ENCODE results near the gene LHX1. TPM values are rescaled to one million over a fixed set of nuclear protein-coding genes. Genes with fewer than 3 reads are reported as not detected.

The LHX1 gene
- total RNA-seq, 1 donor from 2014 or later: 2.9 TPM

GRCh38 chr17:36937959-36938565 lies 787 bp downstream of the LHX1 start:
- DNase-seq (ENCODE audit: low spot score): no peak

GRCh38 chr17:36938566-36939051 lies 1.3 kb downstream of the LHX1 start:
- no peak for DNase-seq (ENCODE audit: low spot score)

DNA sequence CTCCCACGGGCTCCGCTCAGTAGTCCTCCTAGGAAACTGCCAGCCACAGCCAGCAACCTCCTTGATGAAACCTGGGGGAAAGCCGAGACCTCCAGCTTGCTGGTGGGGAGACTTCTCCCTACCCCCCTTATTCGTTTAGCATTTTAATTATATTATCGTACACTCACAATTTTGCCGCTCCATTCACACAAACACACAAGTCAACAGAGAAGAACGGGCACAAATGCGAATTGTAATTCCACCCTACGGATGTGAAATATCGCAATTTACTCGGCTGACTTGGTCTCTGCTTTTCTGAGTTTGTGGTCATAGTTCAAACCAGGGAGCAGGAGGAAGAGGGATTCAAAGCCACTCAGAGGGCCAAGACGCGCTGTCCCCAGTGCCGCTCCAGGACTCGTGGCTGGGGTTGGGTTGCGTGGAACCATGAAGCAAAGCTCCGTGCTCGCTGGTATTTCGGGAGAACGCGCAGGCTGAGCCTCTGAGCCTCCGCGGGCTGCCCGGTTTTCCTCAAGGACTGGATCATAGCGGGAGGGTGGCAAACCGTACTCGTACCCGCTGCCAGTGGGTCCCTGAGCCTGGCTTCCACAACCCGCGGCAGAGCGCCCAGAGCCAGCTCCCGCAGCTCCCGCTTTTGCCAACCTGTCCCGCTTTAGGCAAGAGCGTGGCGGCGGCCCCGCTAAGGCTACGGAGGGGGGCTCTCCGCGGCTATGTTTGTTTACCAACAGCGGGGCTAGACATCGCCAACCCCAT lies 2.0 kb downstream of the LHX1 start:
- DNase-seq (ENCODE audit: low spot score): no peak

DNA sequence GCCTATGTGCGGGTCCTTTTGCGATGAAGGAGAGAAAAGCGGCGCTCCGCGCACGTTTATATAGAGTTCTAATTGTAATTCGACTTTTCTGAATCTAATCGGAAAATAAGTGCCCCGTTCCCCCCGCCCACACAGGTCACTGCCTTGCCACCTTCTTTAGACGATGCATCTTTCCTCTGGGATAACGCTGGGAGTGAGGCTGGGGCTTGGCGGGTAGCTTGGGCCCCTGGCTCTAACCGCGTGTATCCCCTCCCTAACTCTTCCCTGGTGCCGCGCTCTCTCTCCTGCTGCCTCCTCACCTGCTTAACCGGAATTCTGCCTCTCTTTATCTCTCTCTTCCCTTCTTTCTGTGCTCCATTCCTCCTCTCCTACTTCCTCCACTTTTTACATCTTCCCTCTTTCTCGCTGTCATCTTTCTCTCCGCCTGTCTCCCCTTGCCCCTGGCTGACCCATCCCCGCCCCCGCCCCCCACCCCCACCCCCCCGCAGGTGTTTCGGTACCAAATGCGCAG lies 2.6 kb downstream of the LHX1 start:
- DNase-seq (ENCODE audit: low spot score): no peak

GRCh38 chr17:36940313-36941264 lies 3.3 kb downstream of the LHX1 start:
- DNase-seq (ENCODE audit: low spot score): no peak

DNA sequence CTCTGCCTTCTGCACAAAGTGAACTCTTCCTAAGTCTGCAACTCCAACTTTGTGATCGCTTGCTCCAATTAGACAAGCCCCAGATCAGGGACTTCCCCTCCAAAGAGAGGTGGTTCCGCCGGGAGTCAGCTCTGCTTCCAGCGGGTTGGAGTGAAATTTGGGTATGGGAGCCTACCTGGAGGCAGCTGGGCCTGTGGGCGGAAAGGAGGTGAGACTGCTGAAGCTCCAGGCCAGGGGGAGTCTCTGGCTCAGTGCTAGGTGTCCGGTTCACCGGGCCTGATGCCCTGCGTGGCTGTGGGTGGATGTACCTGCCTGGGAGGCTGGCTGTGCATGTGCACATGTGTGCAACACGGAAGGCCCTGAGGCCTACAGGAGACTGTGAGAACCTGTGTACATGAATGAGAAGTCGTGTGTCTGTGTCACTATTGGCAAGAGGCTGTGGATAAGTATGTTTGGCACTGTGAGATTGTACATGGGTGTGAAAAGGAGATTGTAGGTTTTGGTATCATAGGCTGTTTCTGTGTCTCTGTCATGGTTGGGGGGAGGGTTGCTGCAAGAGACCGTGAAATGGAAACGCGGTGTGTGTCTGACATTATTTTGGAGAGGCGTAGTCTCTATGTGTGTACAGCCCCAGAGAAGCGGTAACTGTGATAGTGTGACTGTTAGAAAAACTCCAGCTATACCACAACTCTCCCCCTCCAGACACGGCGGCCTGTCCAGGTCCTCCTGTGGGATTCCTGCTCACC lies 4.2 kb downstream of the LHX1 start:
- no peak for DNase-seq (ENCODE audit: low spot score)

DNA sequence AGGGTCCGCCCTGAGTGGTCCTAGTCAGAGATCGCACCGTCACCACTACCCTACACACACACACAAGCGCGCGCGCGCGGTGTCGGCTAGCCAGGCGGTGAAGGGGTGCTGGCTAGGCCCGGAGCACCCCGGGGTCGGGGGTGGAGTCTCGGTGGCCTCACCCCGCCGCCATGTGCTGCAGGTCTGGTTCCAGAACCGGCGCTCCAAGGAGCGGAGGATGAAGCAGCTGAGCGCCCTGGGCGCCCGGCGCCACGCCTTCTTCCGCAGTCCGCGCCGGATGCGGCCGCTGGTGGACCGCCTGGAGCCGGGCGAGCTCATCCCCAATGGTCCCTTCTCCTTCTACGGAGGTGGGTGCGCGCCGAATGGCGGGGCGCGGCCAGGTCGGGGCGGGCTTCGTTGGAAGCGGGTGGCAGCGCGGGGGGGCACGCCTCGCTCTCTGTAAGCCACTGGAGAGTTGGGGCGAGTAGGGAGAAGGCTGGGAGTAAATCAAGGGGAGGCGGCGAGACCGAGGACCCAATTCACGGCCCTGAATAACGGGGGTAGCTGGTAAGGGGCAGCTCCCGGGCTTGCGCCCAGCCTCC lies 4.8 kb downstream of the LHX1 start:
- no peak for DNase-seq (ENCODE audit: low spot score)

- DNase-seq (ENCODE audit: low spot score): no peak
Observed at GRCh38 chr17:36942631-36943125, 5.4 kb downstream of the LHX1 start.

GRCh38 chr17:36943250-36944191 lies 6.2 kb downstream of the LHX1 start:
- no peak for DNase-seq (ENCODE audit: low spot score)

- no peak for DNase-seq (ENCODE audit: low spot score)
Observed at GRCh38 chr17:36944553-36944952, 7.3 kb downstream of the LHX1 start.

- no peak for DNase-seq (ENCODE audit: low spot score)
Observed at GRCh38 chr17:36945140-36945539, 7.9 kb downstream of the LHX1 start.

DNA sequence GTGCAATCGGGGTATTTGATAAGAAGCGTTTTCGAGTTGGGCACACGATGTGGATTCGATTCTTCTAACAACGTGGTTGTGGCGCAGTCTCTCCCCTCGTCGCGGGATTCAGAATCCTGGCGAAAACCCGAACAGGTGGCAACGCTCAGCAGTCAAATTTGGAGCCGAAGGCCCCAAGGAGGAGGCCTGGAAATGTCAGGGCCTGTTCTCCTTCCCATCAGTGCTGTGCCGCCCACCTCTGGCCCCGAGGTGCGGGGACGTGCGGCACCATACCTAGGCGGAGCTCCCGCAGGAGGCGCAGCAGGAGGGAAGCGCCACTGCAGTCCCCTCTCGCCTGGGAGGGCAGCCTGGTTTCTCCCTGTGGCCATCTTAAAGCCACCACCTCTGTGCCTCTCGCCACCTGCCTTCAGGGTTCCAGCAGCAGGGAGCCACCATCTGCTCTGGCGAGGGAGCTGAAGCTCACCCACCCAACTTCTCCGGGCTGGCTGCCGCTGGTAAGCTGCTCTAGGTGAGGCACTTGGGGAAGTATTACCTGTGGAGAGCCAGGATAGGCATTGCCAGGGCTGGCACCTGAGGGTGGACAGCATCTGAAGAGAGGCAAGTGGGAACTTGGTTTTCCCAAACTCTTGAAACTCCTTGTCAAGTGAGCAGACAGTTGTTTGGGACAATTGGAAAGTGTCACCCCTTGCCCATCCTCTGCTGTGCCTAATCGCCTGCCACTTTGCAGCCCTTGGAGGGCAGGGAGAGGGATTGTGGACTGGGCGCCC lies 8.9 kb downstream of the LHX1 start:
- no peak for DNase-seq (ENCODE audit: low spot score)

- DNase-seq (ENCODE audit: low spot score): no peak
Observed at GRCh38 chr17:36946726-36947091, 9.4 kb downstream of the LHX1 start.

GRCh38 chr17:36947922-36948716 lies 10.8 kb downstream of the LHX1 start:
- DNase-seq (ENCODE audit: low spot score): no peak

DNA sequence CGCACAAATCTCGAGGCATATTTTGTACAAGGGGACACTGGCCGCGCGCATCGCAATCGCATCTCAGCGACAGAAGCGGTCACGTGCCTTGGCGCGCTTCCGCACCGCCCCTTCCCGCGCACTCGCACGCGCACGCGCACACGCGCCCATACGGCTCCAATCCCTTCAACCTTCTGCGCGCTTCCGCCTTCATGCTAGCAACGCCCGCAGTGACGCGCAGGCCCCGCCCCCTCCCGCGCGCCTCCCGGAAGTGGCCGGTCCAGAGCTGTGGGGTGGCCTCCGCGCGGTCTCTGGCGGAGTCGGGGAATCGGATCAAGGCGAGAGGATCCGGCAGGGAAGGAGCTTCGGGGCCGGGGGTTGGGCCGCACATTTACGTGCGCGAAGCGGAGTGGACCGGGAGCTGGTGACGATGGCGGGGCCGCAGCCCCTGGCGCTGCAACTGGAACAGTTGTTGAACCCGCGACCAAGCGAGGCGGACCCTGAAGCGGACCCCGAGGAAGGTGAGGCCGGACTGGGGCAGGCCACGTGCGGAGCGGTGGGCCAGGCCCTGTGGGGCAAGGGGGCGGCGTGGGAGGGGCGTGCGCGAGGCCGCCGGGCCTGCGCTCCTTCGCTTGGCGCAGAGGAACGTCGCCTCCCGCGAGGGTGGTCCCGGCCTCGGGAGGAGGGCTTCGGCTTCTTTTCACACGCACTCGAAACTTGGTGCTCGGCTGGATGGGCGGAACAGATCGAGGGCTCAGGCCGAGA lies 11.6 kb downstream of the LHX1 start, which contains the start of gene AATF:
AATF (plus strand) TSS at position 238 of the 744 bp plus-strand sequence; CDS start at position 410, 172 bp downstream.
- DNase-seq (ENCODE audit: low spot score): peak; percentile 98

- DNase-seq (ENCODE audit: low spot score): no peak
Observed at GRCh38 chr17:36949461-36949927, 12.2 kb downstream of the LHX1 start.

DNA sequence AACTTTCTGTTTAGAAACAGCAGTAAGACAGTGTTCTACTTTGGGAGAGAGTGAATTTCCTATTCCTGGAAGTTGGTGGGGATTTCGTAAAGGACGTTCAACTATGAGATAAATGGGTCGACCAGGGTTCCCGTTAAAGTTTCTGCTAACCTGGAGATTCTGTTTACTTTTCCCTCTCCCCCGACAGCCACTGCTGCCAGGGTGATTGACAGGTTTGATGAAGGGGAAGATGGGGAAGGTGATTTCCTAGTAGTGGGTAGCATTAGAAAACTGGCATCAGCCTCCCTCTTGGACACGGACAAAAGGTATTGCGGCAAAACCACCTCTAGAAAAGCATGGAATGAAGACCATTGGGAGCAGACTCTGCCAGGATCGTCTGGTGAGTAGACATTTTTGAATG lies 12.8 kb downstream of the LHX1 start:
- DNase-seq (ENCODE audit: low spot score): no peak

All from umbilical cord (tissue), 2 donors.